HL-60/S4 treated with retinoic acid at 250 ng/mL for 4 days and 3 days (cell line): ENCODE data around the gene PANX2.
"Not testable (repeated sequence)": the region's sequence is repeated elsewhere in the genome, so short reads cannot be mapped to it uniquely, and the experiment has no call there.

ENCODE experiments used
- in situ Hi-C: fragments of 300-500 bp; cut with MboI; formaldehyde crosslinking; loops from 2 replicates; pipeline ENCODE4 v1.7.0; 2022; ENCODE audit warnings: low sequenced_read_pairs

The PANX2 gene

GRCh38 chr22:50146439-50147238 lies 23.9 kb upstream of the PANX2 start:
- in situ Hi-C loops = no loop called here

GRCh38 chr22:50147258-50148165 lies 23.0 kb upstream of the PANX2 start:
- in situ Hi-C loops = not testable (repeated sequence)

GRCh38 chr22:50148166-50148500 lies 22.4 kb upstream of the PANX2 start:
- in situ Hi-C loops = no loop called here

- in situ Hi-C loops = no loop called here
Observed at GRCh38 chr22:50148991-50149721, 21.4 kb upstream of the PANX2 start.

GRCh38 chr22:50150161-50151129 lies 20.1 kb upstream of the PANX2 start:
- in situ Hi-C loops = no loop called here

GRCh38 chr22:50151571-50152537 lies 18.7 kb upstream of the PANX2 start:
- in situ Hi-C loops = no loop called here

- in situ Hi-C loops = no loop called here
Observed at GRCh38 chr22:50153056-50153755, 17.3 kb upstream of the PANX2 start.

- in situ Hi-C loops = no loop called here
Observed at GRCh38 chr22:50153756-50154140, 16.8 kb upstream of the PANX2 start.

- in situ Hi-C loops = no loop called here
Observed at GRCh38 chr22:50157709-50158375, 12.7 kb upstream of the PANX2 start.

- in situ Hi-C loops = no loop called here
Observed at GRCh38 chr22:50160947-50161346, 9.6 kb upstream of the PANX2 start.

- in situ Hi-C loops = no loop called here
Observed at GRCh38 chr22:50161508-50162390, 8.8 kb upstream of the PANX2 start.

- in situ Hi-C loops = no loop called here
Observed at GRCh38 chr22:50162391-50162956, 8.1 kb upstream of the PANX2 start.

- in situ Hi-C loops = no loop called here
Observed at GRCh38 chr22:50165436-50166123, 5.0 kb upstream of the PANX2 start.

- in situ Hi-C loops = no loop called here
Observed at GRCh38 chr22:50167689-50168489, 2.6 kb upstream of the PANX2 start.

- in situ Hi-C loops = not testable (repeated sequence)
Observed at GRCh38 chr22:50168490-50169180, 1.9 kb upstream of the PANX2 start.
